Peyer's patch (tissue), 4 donors: Measurements from ENCODE around the gene ATG13. TPM values are rescaled to one million over a fixed set of nuclear protein-coding genes. Genes with fewer than 3 reads are reported as not detected.

Experiments
- DNase-seq, 3 donors: peaks; one replicate each; pipeline ENCODE4 v3.0.0-alpha.2; 2017 to 2019
- H3K27ac ChIP-seq, 4 donors: fragments of 200-600 bp; sonication (generic); one replicate each; pipeline ENCODE4 v1.5.1; 2016 to 2019
- H3K27me3 ChIP-seq, 2 donors: fragments of 200-600 bp; sonication (generic); one replicate each; pipeline ENCODE4 v1.5.1; 2019
- H3K36me3 ChIP-seq, 3 donors: fragments of 200-600 bp; sonication (generic); one replicate each; pipeline ENCODE4 v1.5.1; 2016 to 2019
- H3K4me1 ChIP-seq, 4 donors: fragments of 200-600 bp; sonication (generic); one replicate each; pipeline ENCODE4 v1.5.1; 2016 to 2019
- H3K4me3 ChIP-seq, 4 donors: fragments of 200-600 bp; sonication (generic); 1 replicate in 3 of 4; 2 replicates in 1 of 4; pipeline ENCODE4 v1.5.1; 2016 to 2019; ENCODE audit warnings: mild to moderate bottlenecking in 1 of 4
- H3K9me3 ChIP-seq, 4 donors: fragments of 200-600 bp; sonication (generic); one replicate each; pipeline ENCODE4 v1.5.1; 2016 to 2019; ENCODE audit warnings: mild to moderate bottlenecking in 1 of 4
- POLR2A ChIP-seq, 2 donors: fragments of 450-650 bp; IDR thresholded peaks; one replicate each; pipeline ENCODE4 v1.5.1; 2017; ENCODE audit warnings: antibody characterized with exemption in 2 of 2, mild to moderate bottlenecking in 2 of 2, moderate library complexity in 2 of 2
- total RNA-seq, 4 donors: library from RNA; depleted of rRNA; stranded (reverse); fragments of >200 nt; gene quantifications; one replicate each; pipeline ENCODE4 v1.1.0, GENCODE V29; 2016
- TF ChIP-seq, protein P1 (sequence below), 6 experiments: fragments of 450-650 bp in 4 of 6; fragments of 200-600 bp in 2 of 6; sonication (generic) in 1 of 6; IDR thresholded peaks; one replicate each; pipeline ENCODE4 v1.5.1; 2017 to 2019; ENCODE audit warnings: antibody characterized with exemption in 6 of 6, mild to moderate bottlenecking in 3 of 6, moderate library complexity in 1 of 6

The ATG13 gene
- total RNA-seq, 4 donors from 2014 or later: 86.5 to 119 (median 106) TPM

DNA sequence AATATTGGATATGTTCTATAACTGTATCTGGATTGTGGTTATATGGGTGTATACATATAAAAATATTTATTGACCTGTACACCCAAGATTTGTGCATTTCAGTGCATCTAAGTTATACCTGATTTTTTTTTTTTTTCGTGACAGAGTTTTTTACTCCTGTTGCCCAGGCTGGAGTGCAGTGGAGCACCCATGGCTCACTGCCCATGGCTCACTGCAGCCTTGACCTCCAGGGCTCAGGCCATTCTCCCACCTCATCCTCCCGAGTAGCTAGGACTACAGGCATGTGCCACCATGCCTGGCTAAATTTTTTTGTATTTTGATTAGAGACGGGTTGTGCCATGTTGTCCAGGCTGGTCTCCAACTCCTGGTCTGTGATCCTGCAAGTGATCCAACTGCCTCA, 24.3 kb downstream of the ATG13 start:
- TF ChIP-seq, protein P1, sequence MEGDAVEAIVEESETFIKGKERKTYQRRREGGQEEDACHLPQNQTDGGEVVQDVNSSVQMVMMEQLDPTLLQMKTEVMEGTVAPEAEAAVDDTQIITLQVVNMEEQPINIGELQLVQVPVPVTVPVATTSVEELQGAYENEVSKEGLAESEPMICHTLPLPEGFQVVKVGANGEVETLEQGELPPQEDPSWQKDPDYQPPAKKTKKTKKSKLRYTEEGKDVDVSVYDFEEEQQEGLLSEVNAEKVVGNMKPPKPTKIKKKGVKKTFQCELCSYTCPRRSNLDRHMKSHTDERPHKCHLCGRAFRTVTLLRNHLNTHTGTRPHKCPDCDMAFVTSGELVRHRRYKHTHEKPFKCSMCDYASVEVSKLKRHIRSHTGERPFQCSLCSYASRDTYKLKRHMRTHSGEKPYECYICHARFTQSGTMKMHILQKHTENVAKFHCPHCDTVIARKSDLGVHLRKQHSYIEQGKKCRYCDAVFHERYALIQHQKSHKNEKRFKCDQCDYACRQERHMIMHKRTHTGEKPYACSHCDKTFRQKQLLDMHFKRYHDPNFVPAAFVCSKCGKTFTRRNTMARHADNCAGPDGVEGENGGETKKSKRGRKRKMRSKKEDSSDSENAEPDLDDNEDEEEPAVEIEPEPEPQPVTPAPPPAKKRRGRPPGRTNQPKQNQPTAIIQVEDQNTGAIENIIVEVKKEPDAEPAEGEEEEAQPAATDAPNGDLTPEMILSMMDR (IDR thresholded peaks at IDR 0.05): no peak
- no peak for TF ChIP-seq POLR2A (IDR thresholded peaks at IDR 0.05)
- peaks cover 0 to 9% (median 0%) of the 10 kb centered on the region in 4 donors for H3K4me1 ChIP-seq

DNA sequence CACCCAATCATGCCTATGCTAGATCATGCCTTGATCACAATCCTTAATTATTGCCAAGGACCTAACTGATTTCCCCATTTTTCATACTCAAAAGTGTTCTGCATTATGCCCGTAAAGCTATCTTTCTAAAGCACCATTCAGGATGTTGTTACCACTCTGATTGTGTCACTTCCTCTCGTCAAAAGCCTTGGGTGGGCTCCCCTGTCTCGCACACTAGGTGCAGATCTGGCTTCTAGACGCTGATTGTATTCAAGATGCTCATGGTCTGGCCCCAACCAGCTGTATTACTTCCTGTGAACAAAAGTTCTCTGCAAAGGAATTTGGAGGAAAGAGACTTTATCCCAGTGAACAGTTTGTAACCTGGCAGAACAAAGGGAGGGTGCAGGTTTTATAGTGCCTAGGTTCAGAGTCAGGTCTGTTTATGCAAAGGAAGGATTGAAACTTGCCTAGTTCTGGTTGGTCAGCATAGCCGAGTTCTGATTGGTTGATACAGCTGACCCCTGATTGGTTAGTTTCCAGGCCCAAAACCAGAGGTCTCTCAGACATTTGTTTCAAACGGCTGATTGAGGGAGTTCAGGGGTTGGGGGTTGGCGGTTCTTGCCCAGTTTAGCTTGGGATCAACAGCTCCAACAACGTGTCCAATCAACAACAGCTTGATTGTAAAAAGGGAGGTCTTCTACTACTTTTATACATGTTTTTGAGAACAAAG, 25.4 kb downstream of the ATG13 start:
- TF ChIP-seq, protein P1 (IDR thresholded peaks at IDR 0.05): no peak
- no peak for TF ChIP-seq POLR2A (IDR thresholded peaks at IDR 0.05)
- H3K36me3 ChIP-seq: peaks cover 0 to 40% (median 0%) of the 10 kb centered on the region in 3 donors
- H3K27ac ChIP-seq: no peak overlapping the region
- DNase-seq: no peak
- peaks cover 0 to 9% (median 0%) of the 10 kb centered on the region in 4 donors for H3K4me1 ChIP-seq
- H3K9me3 ChIP-seq: no peaks in the 10 kb centered on the region
- H3K27me3 ChIP-seq: no peaks in the 10 kb centered on the region
- H3K4me3 ChIP-seq: no peak overlapping the region

More for the DNA sequence above, 24.3 kb downstream of the ATG13 start:
- Histone ChIP-seq H3K36me3 (peaks cover 0 to 30% (median 0%) of the 10 kb centered on the region in 3 donors), H3K27ac (no peak overlapping the region), H3K9me3 (no peaks in the 10 kb centered on the region), H3K27me3 (no peaks in the 10 kb centered on the region), H3K4me3 (no peak overlapping the region)
- no peak for DNase-seq

- Histone ChIP-seq H3K4me1 (peaks cover 0 to 9% (median 0%) of the 10 kb centered on the region in 4 donors), H3K36me3 (peaks cover 0 to 48% (median 0%) of the 10 kb centered on the region in 3 donors), H3K27ac (no peak overlapping the region), H3K9me3 (no peaks in the 10 kb centered on the region), H3K4me3 (no peak overlapping the region), H3K27me3 (no peaks in the 10 kb centered on the region)
- no peak for DNase-seq
- TF ChIP-seq POLR2A (IDR thresholded peaks at IDR 0.05): no peak
- TF ChIP-seq, protein P1 (IDR thresholded peaks at IDR 0.05): no peak
These were observed 26.2 kb downstream of the ATG13 start for GRCh38 chr11:46643531-46643930.

DNA sequence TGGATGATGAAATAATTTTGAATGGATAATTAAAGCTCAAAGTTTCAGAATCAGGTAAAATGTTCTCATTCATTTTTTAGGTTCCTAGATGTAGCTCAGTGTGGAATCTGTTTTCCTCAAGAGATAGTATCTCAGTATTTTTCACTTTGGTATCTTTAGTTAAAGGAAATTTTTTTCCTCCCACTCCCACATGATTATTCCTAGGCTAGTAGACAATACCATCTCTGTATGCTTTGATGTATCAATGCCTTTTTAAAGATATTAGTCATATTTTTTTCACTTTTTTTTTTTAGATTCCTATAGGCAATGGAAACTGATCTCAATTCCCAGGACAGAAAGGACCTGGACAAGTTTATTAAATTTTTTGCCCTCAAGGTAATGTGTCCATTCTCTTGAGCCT, 26.6 kb downstream of the ATG13 start:
- Histone ChIP-seq H3K27me3 (no peaks in the 10 kb centered on the region), H3K36me3 (peaks cover 0 to 50% (median 0%) of the 10 kb centered on the region in 3 donors)
- TF ChIP-seq, protein P1 (IDR thresholded peaks at IDR 0.05): no peak
- TF ChIP-seq POLR2A (IDR thresholded peaks at IDR 0.05): no peak

DNA sequence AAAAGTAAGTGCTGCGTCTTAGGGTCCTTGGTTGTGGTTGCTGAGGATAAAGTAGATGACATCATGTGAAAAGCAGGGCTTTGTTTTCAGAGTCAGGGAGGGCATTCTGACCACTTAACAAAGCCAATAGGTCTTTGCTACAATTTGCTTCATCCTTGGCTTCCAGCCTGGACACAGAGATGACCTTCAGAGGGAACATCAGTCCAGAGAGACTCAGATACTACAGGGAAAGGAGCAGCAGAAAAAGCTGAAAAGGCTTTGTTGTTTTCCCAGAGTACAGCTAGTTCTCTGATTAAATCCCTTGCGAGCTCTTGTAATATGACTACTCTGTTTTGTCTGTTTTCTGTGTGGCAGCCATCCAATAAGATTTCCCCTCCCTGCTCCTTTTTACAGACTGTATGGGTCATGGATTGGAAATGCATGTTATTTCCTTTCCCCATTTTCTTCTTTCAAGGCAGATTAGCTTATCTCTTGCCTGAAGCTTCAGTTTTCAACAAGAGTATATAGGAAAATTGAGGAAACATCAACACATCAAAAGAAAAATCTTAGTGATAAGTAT, 31.9 kb downstream of the ATG13 start:
- H3K36me3 ChIP-seq: peaks cover 0 to 95% (median 0%) of the 10 kb centered on the region in 3 donors
- TF ChIP-seq POLR2A (IDR thresholded peaks at IDR 0.05): no peak
- TF ChIP-seq, protein P1 (IDR thresholded peaks at IDR 0.05): no peak
- H3K9me3 ChIP-seq: no peaks in the 10 kb centered on the region
- peak overlapping the region in 2 of 4 donors; percentile 33 to 56 for H3K27ac ChIP-seq
- H3K27me3 ChIP-seq: no peaks in the 10 kb centered on the region
- DNase-seq: peak in 1 of 3 donors; percentile 51
- H3K4me1 ChIP-seq: peaks cover 0 to 4% (median 0%) of the 10 kb centered on the region in 4 donors
- H3K4me3 ChIP-seq: no peak overlapping the region

More for the DNA sequence above, 26.6 kb downstream of the ATG13 start:
- Histone ChIP-seq H3K4me1 (peaks cover 0 to 9% (median 0%) of the 10 kb centered on the region in 4 donors), H3K9me3 (no peaks in the 10 kb centered on the region), H3K27ac (no peak overlapping the region), H3K4me3 (no peak overlapping the region)
- no peak for DNase-seq
